OCI-LY7 (cell line): ENCODE results near the gene TNKS2.

Source experiments
- CTCF ChIP-seq: fragments of 200-600 bp; sonication (generic); conservative IDR thresholded peaks from 2 replicates; pipeline ENCODE4 v1.5.1; 2014; ENCODE audit warnings: mild to moderate bottlenecking, antibody characterized with exemption, low read length, moderate library complexity, mixed read lengths
- EZH2phosphoT487 ChIP-seq: fragments of 200-600 bp; sonication (generic); IDR thresholded peaks from 2 replicates; pipeline ENCODE4 v1.6.1; 2018; ENCODE audit warnings: low read depth, borderline replicate concordance, mild to moderate bottlenecking, mixed run types, antibody characterized with exemption, low read length, moderate library complexity, mixed read lengths

- TF ChIP-seq CTCF, result no peak
- no peak for TF ChIP-seq EZH2phosphoT487
These were observed 38.6 kb upstream of the TNKS2 start for GRCh38 chr10:91759581-91759986.
